ENCODE data around the gene CDH13.

DNA sequence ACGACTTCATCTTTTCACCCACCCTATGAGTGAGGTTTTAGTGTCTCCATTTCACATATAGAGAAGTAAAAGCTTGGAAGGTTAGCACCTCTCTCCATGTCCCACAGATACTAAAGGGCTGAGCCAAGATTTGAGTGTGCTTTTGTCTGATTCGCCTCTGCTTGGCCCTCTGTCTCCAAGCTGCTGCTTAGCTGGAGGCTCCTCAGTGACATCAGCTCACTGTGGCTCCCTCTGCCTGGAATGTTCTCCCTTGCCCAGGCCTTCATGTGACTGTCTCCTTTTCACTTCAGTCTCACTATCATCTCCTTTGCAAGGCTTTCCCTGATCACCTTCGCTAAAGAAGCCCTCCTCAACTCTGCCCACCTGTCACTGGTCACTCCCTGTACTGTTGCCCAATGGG is 1096.5 kb downstream of the CDH13 start:
- TF ChIP-seq, protein P1, sequence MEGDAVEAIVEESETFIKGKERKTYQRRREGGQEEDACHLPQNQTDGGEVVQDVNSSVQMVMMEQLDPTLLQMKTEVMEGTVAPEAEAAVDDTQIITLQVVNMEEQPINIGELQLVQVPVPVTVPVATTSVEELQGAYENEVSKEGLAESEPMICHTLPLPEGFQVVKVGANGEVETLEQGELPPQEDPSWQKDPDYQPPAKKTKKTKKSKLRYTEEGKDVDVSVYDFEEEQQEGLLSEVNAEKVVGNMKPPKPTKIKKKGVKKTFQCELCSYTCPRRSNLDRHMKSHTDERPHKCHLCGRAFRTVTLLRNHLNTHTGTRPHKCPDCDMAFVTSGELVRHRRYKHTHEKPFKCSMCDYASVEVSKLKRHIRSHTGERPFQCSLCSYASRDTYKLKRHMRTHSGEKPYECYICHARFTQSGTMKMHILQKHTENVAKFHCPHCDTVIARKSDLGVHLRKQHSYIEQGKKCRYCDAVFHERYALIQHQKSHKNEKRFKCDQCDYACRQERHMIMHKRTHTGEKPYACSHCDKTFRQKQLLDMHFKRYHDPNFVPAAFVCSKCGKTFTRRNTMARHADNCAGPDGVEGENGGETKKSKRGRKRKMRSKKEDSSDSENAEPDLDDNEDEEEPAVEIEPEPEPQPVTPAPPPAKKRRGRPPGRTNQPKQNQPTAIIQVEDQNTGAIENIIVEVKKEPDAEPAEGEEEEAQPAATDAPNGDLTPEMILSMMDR (IDR thresholded peaks at IDR 0.05): no peak
- TF ChIP-seq EP300 (IDR thresholded peaks at IDR 0.05) (no peak), POLR2A (IDR thresholded peaks at IDR 0.05) (no peak)
